HEK293 (cell line): Measurements from ENCODE around the gene NEK1.

ENCODE experiments used
- CTCF ChIA-PET: fragments of 350-600 bp; formaldehyde crosslinking; extraction: SDS; loops from one replicate; lab custom pipeline; 2021; ENCODE audit warnings: antibody characterized with exemption; lab: Yijun Ruan, JAX
- POLR2A ChIA-PET: fragments of 300-600 bp; formaldehyde crosslinking; extraction: SDS; loops from one replicate; lab custom pipeline; 2020; ENCODE audit warnings: antibody characterized with exemption, inconsistent platforms; lab: Yijun Ruan, JAX
- H3K27ac ChIP-seq: fragments of 200-500 bp; sonication (Bioruptor generic); 2 replicates; pipeline ENCODE4 v1.5.1; 2014; ENCODE audit warnings: low read depth, low read length, control low read depth, inconsistent platforms; ENCODE audit errors: extremely low read depth
- H3K36me3 ChIP-seq, 2 experiments: fragments of 200-500 bp in 1 of 2; sonication (Bioruptor generic) in 1 of 2; 1 replicate in 1 of 2; 2 replicates in 1 of 2; pipeline ENCODE4 v1.5.1; 2014 to 2017; ENCODE audit warnings: inconsistent platforms in 2 of 2, low read length in 2 of 2; ENCODE audit not compliant: control insufficient read depth in 2 of 2, insufficient read depth in 1 of 2
- H3K4me1 ChIP-seq: fragments of 200-500 bp; sonication (Bioruptor generic); 2 replicates; pipeline ENCODE4 v1.5.1; 2014; ENCODE audit warnings: mild to moderate bottlenecking, low read length, inconsistent platforms; ENCODE audit not compliant: control insufficient read depth, insufficient read depth
- H3K4me3 ChIP-seq: 2 replicates; pipeline ENCODE4 v1.5.1; 2011; ENCODE audit warnings: low read depth, mild to moderate bottlenecking, control low read depth, low read length, moderate library complexity
- H3K9me3 ChIP-seq: fragments of 200-500 bp; sonication (Bioruptor generic); 2 replicates; pipeline ENCODE4 v1.5.1; 2014; ENCODE audit warnings: low read depth, low read length, inconsistent platforms; ENCODE audit not compliant: control insufficient read depth, insufficient read depth
- HOXD13 ChIP-seq: sonication (generic); formaldehyde crosslinking; IDR thresholded peaks from 2 replicates; pipeline ENCODE4 v1.8.0; 2022; ENCODE audit warnings: missing genetic modification reagents, borderline replicate concordance
- KLF16 ChIP-seq: fragments of 450-650 bp; formaldehyde crosslinking; IDR thresholded peaks from 2 replicates; pipeline ENCODE4 v1.5.1; 2017; ENCODE audit warnings: missing biosample characterization, missing genetic modification characterization
- TRIM28 ChIP-seq: IDR thresholded peaks from 2 replicates; pipeline ENCODE4 v1.6.1; 2011; ENCODE audit warnings: low read length, control low read depth, borderline replicate concordance
- YY1 ChIP-seq: fragments of 450-650 bp; formaldehyde crosslinking; IDR thresholded peaks from 2 replicates; pipeline ENCODE4 v1.5.1; 2018; ENCODE audit warnings: missing biosample characterization, missing genetic modification characterization
- ZBTB48 ChIP-seq: fragments of 450-650 bp; formaldehyde crosslinking; IDR thresholded peaks from 2 replicates; pipeline ENCODE4 v1.5.1; 2016; ENCODE audit warnings: missing biosample characterization, missing genetic modification characterization
- ZFP37 ChIP-seq: fragments of 450-650 bp; formaldehyde crosslinking; IDR thresholded peaks from 2 replicates; pipeline ENCODE4 v1.5.1; 2016; ENCODE audit warnings: missing biosample characterization, missing genetic modification characterization
- ZIC2 ChIP-seq: fragments of 450-650 bp; formaldehyde crosslinking; IDR thresholded peaks from 2 replicates; pipeline ENCODE4 v1.5.1; 2016; ENCODE audit warnings: missing biosample characterization, missing genetic modification characterization
- ZNF19 ChIP-seq: fragments of 450-650 bp; formaldehyde crosslinking; IDR thresholded peaks from 2 replicates; pipeline ENCODE4; 2016; ENCODE audit warnings: missing biosample characterization, missing genetic modification characterization, low read depth
- ZNF202 ChIP-seq: fragments of 450-650 bp; formaldehyde crosslinking; IDR thresholded peaks from 2 replicates; pipeline ENCODE4 v1.5.1; 2016; ENCODE audit warnings: missing biosample characterization, missing genetic modification characterization, borderline replicate concordance
- ZNF214 ChIP-seq: fragments of 450-650 bp; formaldehyde crosslinking; IDR thresholded peaks from 2 replicates; pipeline ENCODE4 v1.5.1; 2017; ENCODE audit warnings: missing biosample characterization, mild to moderate bottlenecking, missing genetic modification characterization, borderline replicate concordance
- ZNF292 ChIP-seq: fragments of 450-650 bp; formaldehyde crosslinking; IDR thresholded peaks from 2 replicates; pipeline ENCODE4 v1.5.1; 2016; ENCODE audit warnings: low read depth, missing biosample characterization, missing genetic modification characterization, borderline replicate concordance
- ZNF335 ChIP-seq: fragments of 450-650 bp; formaldehyde crosslinking; conservative IDR thresholded peaks from 2 replicates; pipeline ENCODE4 v1.5.1; 2016; ENCODE audit warnings: missing biosample characterization, missing genetic modification characterization
- ZNF366 ChIP-seq: fragments of 450-650 bp; formaldehyde crosslinking; conservative IDR thresholded peaks from 2 replicates; pipeline ENCODE4 v1.5.1; 2016; ENCODE audit warnings: missing biosample characterization, missing genetic modification characterization
- ZNF416 ChIP-seq: fragments of 450-650 bp; formaldehyde crosslinking; IDR thresholded peaks from 2 replicates; pipeline ENCODE4 v1.5.1; 2016; ENCODE audit warnings: missing biosample characterization, missing genetic modification characterization
- ZNF510 ChIP-seq: fragments of 450-650 bp; formaldehyde crosslinking; IDR thresholded peaks from 2 replicates; pipeline ENCODE4 v1.5.1; 2018; ENCODE audit warnings: mild to moderate bottlenecking, missing genetic modification characterization, missing biosample characterization; ENCODE audit not compliant: insufficient replicate concordance
- ZNF514 ChIP-seq: fragments of 450-650 bp; formaldehyde crosslinking; IDR thresholded peaks from 2 replicates; pipeline ENCODE4 v1.5.1; 2016; ENCODE audit warnings: missing biosample characterization, missing genetic modification characterization
- ZNF555 ChIP-seq: fragments of 450-650 bp; formaldehyde crosslinking; conservative IDR thresholded peaks from 2 replicates; pipeline ENCODE4 v1.5.1; 2017; ENCODE audit warnings: missing biosample characterization, mild to moderate bottlenecking, missing genetic modification characterization, inconsistent platforms
- TF ChIP-seq, protein P1 (sequence below): fragments of 450-650 bp; formaldehyde crosslinking; IDR thresholded peaks from 2 replicates; pipeline ENCODE4; 2016; ENCODE audit warnings: missing biosample characterization, missing genetic modification characterization
- TF ChIP-seq, protein P2 (sequence below): fragments of 450-650 bp; formaldehyde crosslinking; IDR thresholded peaks from 2 replicates; pipeline ENCODE4 v1.5.1; 2016; ENCODE audit warnings: missing biosample characterization, missing genetic modification characterization
- TF ChIP-seq, protein P3 (sequence below): fragments of 450-650 bp; formaldehyde crosslinking; IDR thresholded peaks from 2 replicates; pipeline ENCODE4 v1.5.1; 2016; ENCODE audit warnings: missing biosample characterization, missing genetic modification characterization
- TF ChIP-seq, protein P4 (sequence below): fragments of 450-650 bp; formaldehyde crosslinking; IDR thresholded peaks from 2 replicates; pipeline ENCODE4 v1.5.1; 2016; ENCODE audit warnings: missing biosample characterization, missing genetic modification characterization, borderline replicate concordance
- TF ChIP-seq, protein P5 (sequence below): fragments of 450-650 bp; formaldehyde crosslinking; IDR thresholded peaks from 2 replicates; pipeline ENCODE4 v1.5.1; 2017; ENCODE audit warnings: missing biosample characterization, missing genetic modification characterization

The NEK1 gene

DNA sequence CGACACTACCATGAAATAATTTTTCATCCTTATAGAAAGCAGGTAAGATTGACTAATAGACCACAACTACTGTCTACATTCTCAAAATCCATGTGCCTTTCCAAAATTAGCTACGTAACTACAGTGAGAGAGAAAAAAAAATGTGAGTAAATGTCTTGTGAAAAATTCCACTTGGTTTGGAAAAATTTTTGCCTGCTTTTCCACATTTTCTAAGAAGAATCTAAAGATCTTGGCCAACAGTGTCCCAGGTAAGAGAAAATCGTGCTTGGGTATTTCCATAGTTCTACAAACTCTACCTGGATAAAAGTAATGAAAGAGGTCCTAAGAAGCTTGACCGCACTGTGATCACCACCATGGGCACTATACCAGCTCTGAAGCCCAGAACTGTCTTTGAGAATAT, 6.6 kb upstream of the NEK1 start:
- CTCF ChIA-PET: interaction anchor here (0.5 to 1.6 kb wide), 5 partner anchors 22 to 1465 kb away, joined by 3 to 5 read pairs (median 4); no protein-coding TSS in a partner anchor
- no peaks in the 10 kb centered on the region for H3K9me3 ChIP-seq
- TF ChIP-seq KLF16 (tag by site-specific recombination) (no peak), ZNF416 (tag by site-specific recombination) (no peak), ZNF555 (tag by site-specific recombination) (no peak), ZNF335 (tag by site-specific recombination) (no peak)
- no peak overlapping the region for H3K27ac ChIP-seq
- H3K4me3 ChIP-seq: no peak overlapping the region
- no peaks in the 10 kb centered on the region for H3K36me3 ChIP-seq
- POLR2A ChIA-PET: interaction anchor here (1.1 to 2.3 kb wide), 3 partner anchors 41 to 139 kb away, joined by 3 to 11 read pairs (median 4); partner anchors contain the start of gene HPF1
- H3K4me1 ChIP-seq: no peaks in the 10 kb centered on the region

DNA sequence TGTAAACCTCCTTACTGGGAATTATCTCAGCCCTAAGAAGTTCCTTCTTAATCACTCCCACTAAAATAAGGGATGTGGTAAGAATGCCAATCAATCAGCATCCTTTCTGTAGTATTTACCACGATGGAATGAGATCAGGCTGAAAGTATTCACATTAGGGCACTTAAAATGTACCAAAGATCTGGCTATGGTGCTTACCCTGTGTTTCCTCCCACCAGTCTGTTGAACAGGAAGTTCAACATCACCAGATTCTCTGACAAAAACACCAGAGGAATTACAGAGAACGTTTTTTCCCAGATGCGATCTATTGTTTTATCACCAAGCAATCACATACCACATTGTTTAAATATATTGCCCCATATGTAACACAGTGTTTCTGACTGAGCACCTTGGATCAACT, 5.9 kb upstream of the NEK1 start:
- H3K9me3 ChIP-seq: no peaks in the 10 kb centered on the region
- no peak overlapping the region for H3K27ac ChIP-seq
- no peaks in the 10 kb centered on the region for H3K4me1 ChIP-seq
- CTCF ChIA-PET: no interaction called here
- POLR2A ChIA-PET: no interaction called here
- TF ChIP-seq, protein P1, sequence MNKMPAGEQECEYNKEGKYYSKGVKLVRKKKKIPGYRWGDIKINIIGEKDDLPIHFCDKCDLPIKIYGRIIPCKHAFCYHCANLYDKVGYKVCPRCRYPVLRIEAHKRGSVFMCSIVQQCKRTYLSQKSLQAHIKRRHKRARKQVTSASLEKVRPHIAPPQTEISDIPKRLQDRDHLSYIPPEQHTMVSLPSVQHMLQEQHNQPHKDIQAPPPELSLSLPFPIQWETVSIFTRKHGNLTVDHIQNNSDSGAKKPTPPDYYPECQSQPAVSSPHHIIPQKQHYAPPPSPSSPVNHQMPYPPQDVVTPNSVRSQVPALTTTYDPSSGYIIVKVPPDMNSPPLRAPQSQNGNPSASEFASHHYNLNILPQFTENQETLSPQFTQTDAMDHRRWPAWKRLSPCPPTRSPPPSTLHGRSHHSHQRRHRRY (tag by site-specific recombination): no peak
- TF ChIP-seq ZNF514: no peak
- TF ChIP-seq, protein P2, sequence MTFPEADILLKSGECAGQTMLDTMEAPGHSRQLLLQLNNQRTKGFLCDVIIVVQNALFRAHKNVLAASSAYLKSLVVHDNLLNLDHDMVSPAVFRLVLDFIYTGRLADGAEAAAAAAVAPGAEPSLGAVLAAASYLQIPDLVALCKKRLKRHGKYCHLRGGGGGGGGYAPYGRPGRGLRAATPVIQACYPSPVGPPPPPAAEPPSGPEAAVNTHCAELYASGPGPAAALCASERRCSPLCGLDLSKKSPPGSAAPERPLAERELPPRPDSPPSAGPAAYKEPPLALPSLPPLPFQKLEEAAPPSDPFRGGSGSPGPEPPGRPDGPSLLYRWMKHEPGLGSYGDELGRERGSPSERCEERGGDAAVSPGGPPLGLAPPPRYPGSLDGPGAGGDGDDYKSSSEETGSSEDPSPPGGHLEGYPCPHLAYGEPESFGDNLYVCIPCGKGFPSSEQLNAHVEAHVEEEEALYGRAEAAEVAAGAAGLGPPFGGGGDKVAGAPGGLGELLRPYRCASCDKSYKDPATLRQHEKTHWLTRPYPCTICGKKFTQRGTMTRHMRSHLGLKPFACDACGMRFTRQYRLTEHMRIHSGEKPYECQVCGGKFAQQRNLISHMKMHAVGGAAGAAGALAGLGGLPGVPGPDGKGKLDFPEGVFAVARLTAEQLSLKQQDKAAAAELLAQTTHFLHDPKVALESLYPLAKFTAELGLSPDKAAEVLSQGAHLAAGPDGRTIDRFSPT (tag by site-specific recombination): no peak
- no peak for TF ChIP-seq ZNF202 (tag by site-specific recombination)
- TF ChIP-seq YY1: no peak
- TF ChIP-seq HOXD13 (CRISPR knock-in tag): no peak
- TF ChIP-seq ZNF292 (tag by site-specific recombination): no peak
- TF ChIP-seq ZNF335 (tag by site-specific recombination): no peak
- no peak for TF ChIP-seq ZNF366 (tag by site-specific recombination)
- TF ChIP-seq, protein P3, sequence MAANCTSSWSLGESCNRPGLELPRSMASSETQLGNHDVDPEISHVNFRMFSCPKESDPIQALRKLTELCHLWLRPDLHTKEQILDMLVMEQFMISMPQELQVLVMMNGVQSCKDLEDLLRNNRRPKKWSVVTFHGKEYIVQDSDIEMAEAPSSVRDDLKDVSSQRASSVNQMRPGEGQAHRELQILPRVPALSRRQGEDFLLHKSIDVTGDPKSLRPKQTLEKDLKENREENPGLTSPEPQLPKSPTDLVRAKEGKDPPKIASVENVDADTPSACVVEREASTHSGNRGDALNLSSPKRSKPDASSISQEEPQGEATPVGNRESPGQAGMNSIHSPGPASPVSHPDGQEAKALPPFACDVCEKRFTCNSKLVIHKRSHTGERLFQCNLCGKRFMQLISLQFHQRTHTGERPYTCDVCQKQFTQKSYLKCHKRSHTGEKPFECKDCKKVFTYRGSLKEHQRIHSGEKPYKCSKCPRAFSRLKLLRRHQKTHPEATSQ (tag by site-specific recombination): no peak
- TF ChIP-seq, protein P4, sequence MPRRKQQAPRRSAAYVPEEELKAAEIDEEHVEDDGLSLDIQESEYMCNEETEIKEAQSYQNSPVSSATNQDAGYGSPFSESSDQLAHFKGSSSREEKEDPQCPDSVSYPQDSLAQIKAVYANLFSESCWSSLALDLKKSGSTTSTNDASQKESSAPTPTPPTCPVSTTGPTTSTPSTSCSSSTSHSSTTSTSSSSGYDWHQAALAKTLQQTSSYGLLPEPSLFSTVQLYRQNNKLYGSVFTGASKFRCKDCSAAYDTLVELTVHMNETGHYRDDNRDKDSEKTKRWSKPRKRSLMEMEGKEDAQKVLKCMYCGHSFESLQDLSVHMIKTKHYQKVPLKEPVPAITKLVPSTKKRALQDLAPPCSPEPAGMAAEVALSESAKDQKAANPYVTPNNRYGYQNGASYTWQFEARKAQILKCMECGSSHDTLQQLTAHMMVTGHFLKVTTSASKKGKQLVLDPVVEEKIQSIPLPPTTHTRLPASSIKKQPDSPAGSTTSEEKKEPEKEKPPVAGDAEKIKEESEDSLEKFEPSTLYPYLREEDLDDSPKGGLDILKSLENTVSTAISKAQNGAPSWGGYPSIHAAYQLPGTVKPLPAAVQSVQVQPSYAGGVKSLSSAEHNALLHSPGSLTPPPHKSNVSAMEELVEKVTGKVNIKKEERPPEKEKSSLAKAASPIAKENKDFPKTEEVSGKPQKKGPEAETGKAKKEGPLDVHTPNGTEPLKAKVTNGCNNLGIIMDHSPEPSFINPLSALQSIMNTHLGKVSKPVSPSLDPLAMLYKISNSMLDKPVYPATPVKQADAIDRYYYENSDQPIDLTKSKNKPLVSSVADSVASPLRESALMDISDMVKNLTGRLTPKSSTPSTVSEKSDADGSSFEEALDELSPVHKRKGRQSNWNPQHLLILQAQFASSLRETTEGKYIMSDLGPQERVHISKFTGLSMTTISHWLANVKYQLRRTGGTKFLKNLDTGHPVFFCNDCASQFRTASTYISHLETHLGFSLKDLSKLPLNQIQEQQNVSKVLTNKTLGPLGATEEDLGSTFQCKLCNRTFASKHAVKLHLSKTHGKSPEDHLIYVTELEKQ: no peak
- no peak for TF ChIP-seq ZIC2
- TF ChIP-seq, protein P5, sequence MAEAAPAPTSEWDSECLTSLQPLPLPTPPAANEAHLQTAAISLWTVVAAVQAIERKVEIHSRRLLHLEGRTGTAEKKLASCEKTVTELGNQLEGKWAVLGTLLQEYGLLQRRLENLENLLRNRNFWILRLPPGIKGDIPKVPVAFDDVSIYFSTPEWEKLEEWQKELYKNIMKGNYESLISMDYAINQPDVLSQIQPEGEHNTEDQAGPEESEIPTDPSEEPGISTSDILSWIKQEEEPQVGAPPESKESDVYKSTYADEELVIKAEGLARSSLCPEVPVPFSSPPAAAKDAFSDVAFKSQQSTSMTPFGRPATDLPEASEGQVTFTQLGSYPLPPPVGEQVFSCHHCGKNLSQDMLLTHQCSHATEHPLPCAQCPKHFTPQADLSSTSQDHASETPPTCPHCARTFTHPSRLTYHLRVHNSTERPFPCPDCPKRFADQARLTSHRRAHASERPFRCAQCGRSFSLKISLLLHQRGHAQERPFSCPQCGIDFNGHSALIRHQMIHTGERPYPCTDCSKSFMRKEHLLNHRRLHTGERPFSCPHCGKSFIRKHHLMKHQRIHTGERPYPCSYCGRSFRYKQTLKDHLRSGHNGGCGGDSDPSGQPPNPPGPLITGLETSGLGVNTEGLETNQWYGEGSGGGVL (tag by site-specific recombination): no peak
- TF ChIP-seq ZFP37: no peak
- no peak for TF ChIP-seq ZNF510 (tag by site-specific recombination)
- no peak for TF ChIP-seq ZBTB48 (tag by site-specific recombination)
- no peak for TF ChIP-seq ZNF214 (tag by site-specific recombination)
- no peak for TF ChIP-seq ZNF19 (tag by site-specific recombination)
- TF ChIP-seq TRIM28: no peak
- H3K4me3 ChIP-seq: no peak overlapping the region
- H3K36me3 ChIP-seq: no peaks in the 10 kb centered on the region
